Sciatic nerve (tissue), 2 donors: Measurements from ENCODE around the gene IRGQ. TPM values are rescaled to one million over a fixed set of nuclear protein-coding genes. Genes with fewer than 3 reads are reported as not detected.

Source experiments
- ATAC-seq: fragments of 200-7000 bp; cut with Tn5 transposase; one replicate; pipeline ENCODE4 v1.9.1; 2020; ENCODE audit warnings: mild to moderate bottlenecking, moderate library complexity
- DNase-seq: peaks from one replicate; pipeline ENCODE4 v3.0.0-alpha.2; 2020; ENCODE audit warnings: low spot score
- intact Hi-C: fragments of 100-400 bp; cut with DNase I; formaldehyde crosslinking; loops from one replicate; pipeline ENCODE4 v1.14.2; 2022
- total RNA-seq: library from RNA; stranded (reverse); fragmentation: NEBNext Ultra II Directional; extraction: Animal tissue kit (Norgen Biotek cat#: 25700); gene quantifications from one replicate; pipeline ENCODE4 v1.2.1, GENCODE V29; 2021
- donor health status: DM: no; HTN: no; CAD: no.
- donor health status: DM: no; HTN: no; CAD: no.

Gene IRGQ
- total RNA-seq, 1 donor from 2014 or later = 22.2 TPM

GRCh38 chr19:43584484-43584883 lies 11.4 kb downstream of the IRGQ start:
- ATAC-seq = no peak
- intact Hi-C loops = no loop called here
- no peak for DNase-seq

DNA sequence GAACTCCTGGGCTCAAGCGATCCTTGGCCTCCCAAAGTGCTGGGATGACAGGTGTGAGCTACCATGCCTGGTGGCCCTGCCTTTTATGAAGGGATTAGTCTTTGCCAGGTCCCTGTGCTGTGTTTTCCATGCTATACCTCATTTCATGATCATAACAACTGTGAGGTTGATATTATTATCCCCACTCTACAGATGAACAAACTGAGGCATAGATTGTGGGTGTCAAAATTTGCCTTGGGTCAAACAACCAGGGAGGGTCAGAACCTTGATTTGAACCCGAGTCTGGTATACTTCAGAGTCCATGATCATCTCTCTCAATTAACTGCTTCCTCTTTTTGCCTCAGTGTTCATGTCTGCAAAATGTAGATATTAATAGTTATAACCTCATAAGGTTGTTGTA lies 13.4 kb downstream of the IRGQ start:
- DNase-seq (no peak), ATAC-seq (no peak)
- intact Hi-C loops = no loop called here

GRCh38 chr19:43581467-43581866 lies 14.5 kb downstream of the IRGQ start:
- ATAC-seq = no peak
- DNase-seq = no peak
- intact Hi-C loops = no loop called here

GRCh38 chr19:43578787-43579186 lies 17.1 kb downstream of the IRGQ start:
- no peak for ATAC-seq
- intact Hi-C loops = no loop called here
- DNase-seq = no peak

GRCh38 chr19:43575955-43576878 lies 19.7 kb downstream of the IRGQ start:
- no peak for ATAC-seq
- DNase-seq = no peak
- intact Hi-C loops = no loop called here

DNA sequence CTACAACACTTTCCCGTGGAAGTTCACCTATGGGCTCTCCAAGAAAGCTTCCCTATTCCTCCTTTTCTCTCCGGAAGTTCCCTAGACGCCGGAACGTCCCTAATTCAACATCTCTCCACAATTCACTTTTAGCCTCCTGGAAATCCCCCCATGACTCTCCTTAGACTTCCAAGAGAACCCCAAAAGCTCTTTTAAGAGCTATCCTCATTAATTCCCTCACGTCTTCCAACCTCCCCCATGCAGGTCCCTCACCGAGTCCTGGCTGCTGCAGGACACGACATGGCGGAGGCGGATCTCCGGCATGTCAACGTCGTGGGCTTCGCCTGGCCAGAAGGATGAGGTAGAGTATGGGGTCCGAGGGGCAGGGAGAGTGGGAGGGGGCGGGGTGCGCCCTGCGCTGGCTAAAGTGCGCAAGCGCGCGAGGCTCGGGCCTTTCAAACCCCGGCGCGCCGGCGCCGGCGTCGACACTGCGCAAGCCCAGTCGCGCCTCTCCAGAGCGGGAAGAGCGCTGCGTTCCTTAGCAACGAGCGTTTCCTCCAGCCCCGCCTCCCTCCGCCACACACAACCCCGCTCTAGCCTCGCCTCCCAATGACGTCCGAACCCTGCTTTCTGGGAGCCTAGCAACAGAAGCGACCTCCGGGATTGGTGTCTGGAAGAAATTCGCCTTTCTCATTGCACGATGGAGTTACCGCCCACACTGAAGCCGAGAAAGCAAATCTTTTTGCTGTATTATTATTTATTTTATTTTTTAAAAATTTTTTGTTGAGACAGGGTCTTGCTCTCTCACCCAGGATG lies 20.6 kb downstream of the IRGQ start, which contains the start of the genes PINLYP and XRCC1:
TSS of gene PINLYP (plus strand) at position 646 of the 795 bp plus-strand sequence. CDS start 1,391 bp downstream, outside the sequence.
TSS of gene XRCC1 (minus strand) at position 372 of the 795 bp plus-strand sequence. CDS start at position 303, 69 bp downstream.
- peak; percentile 99 for ATAC-seq
- intact Hi-C loops = no loop called here
- peak; percentile 98 for DNase-seq

GRCh38 chr19:43574424-43575155 lies 21.3 kb downstream of the IRGQ start:
- DNase-seq = no peak
- ATAC-seq = no peak
- intact Hi-C loops = no loop called here

DNA sequence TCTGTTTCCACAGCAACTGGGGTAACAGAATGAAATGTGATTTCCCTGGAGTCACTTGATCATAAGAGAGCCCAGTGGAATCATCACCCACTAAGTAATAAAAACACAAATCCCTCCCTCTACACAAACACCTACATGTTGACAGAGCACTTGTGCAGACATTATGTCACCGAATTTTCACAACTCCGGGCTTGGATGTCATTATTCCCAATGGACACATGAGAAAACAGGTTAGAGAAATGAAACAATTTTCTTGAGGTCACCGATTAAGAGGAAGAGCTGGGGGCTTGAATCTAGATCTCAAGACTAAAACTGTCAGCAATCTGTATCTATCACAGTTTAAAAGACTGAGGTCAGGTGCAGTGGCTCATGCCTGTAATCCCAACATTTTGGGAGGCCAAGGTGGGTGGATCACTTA lies 23.8 kb downstream of the IRGQ start:
- intact Hi-C loops = no loop called here
- ATAC-seq (no peak), DNase-seq (no peak)

- no peak for ATAC-seq
- intact Hi-C loops = no loop called here
- DNase-seq = no peak
Measured at GRCh38 chr19:43570174-43570791, 25.7 kb downstream of the IRGQ start.

DNA sequence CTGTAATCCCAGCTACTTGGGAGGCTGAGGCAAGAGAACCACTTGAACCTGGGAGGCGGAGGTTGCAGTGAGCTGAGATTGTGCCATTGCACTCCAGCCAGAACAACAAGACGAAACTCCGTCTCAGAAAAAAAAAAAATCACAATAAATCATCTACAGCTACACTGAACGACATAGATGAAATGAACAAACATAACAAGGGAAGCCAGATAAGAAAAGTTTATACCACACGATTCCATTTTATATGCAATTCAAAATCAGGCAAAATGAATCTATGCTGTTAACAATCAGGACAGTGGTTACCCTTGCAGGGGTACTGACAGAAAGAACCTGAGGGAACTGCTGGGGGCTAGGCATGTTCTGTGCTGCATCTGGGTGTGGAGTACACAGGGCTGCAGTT lies 26.3 kb downstream of the IRGQ start:
- no peak for ATAC-seq
- intact Hi-C loops = no loop called here

GRCh38 chr19:43564800-43565199 lies 31.1 kb downstream of the IRGQ start:
- intact Hi-C loops = no loop called here
- DNase-seq = no peak
- no peak for ATAC-seq

More for the DNA sequence above, 26.3 kb downstream of the IRGQ start:
- DNase-seq = no peak

DNA sequence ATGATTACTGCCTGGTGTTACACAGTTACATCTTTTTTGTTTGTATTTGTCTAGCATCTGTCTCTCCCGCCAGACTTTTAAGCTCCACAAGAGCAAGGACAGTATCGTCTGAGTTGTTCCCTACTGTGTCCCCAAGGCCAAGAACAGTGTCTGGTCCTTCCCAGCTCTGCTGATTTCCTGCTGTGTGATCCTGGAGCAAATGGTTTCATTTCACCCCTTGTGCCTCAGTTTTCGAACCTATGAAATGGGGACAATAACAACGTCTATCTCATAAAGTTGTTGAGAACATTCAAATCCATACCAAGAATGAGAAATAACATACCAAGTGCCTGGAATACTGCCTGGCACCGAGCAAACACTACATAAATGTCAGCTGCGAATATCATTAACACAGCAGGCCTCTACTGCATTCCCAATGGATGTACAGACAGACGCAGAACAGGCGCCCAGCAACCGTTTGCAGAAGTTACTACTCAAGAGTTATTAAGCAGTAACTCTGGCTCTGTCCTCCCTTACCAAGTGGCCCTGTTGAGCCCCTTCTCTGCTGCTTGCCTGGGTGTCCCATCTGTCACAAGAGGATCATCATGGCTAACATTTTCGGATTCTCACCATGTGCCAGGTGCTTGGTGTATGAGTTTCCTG lies 32.0 kb downstream of the IRGQ start:
- ATAC-seq (no peak), DNase-seq (no peak)
- intact Hi-C loops = no loop called here

DNA sequence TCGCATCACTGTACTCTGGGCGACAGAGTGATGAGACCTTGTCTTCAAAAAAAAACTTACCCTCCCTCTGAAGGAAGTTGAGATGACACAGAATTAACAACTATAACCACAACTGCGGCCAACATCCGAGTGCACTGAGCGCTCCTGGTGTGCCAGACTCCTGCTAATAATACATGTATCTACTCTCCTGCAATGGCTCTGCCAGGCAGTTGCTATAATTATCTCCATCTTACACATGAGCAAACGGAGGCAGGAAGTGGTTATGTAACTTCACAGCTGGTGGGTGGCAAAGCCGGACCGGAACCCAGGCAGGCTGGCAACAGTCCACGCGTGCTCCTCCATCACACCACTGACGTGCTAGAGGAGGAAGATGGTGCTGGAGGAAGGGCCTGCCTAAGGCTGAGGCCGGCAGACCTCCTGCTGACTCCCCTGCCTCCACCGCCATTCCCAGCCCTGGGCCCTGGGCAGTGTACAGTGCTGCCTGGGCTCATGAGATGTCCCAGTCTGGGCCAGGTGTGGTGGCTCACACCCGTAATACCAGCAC lies 33.2 kb downstream of the IRGQ start:
- ATAC-seq (peak; percentile 88), DNase-seq (peak; percentile 83)
- intact Hi-C loops = no loop called here

DNA sequence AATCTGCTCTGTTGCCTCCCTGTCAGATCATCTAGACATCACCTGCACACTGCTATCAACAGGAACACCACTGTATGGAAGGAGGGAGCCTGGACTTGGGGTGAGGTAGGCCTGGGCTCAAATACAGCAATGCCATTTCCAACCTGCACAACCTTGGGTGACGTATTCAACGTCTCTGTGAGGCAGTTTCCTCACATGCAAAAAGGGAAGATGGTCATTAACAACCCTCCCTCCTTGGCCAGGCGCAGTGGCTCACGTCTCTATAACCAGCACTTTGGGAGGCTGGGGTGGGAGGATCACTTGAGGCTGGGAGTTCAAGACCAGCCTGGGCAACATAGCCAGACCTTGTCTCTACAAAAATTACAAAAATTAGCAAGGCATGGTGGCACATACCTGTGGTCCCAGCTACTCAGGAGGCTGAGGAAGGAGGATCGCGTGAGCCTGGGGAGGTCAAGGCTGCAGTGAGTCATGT lies 33.7 kb downstream of the IRGQ start:
- intact Hi-C loops = no loop called here
- ATAC-seq (no peak), DNase-seq (no peak)

DNA sequence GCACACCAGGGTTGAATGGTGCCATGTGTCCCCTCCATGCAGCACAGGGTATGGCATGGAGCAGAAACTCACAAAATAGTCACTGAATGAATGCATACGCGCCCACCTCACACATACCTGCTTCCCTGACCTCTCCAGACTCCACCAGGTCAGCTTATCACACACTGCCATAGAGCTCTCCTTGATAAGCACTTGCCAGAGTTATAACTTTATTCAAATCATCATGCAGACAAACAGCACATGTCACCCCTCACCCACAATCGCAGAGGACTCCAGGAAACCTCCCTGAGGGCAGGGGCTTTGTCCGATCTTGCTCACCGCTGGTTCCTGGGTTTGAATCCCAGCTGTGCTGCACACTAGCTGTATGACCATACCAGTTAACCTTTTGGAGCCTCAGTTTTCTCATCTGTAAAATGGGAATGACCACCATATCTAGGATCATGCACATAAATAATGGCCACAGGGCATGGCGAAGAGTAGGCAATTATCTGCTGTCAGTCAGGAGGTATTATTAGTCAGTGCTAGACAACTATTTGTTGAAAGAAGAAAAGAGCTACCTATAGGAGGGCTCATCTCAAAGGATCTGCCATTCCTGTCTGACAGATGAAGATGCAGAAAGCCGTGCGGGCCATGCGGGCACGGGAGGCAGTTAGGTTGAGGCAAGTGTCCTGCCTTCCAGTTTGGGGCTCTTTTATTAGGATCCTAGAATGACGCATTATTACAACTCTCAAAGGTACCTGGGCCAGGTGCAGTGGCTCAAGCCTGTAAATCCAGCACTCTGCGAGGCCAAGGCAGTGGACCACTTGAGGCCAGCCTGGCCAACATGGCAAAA lies 34.6 kb downstream of the IRGQ start:
- ATAC-seq (no peak), DNase-seq (no peak)
- intact Hi-C loops = no loop called here

DNA sequence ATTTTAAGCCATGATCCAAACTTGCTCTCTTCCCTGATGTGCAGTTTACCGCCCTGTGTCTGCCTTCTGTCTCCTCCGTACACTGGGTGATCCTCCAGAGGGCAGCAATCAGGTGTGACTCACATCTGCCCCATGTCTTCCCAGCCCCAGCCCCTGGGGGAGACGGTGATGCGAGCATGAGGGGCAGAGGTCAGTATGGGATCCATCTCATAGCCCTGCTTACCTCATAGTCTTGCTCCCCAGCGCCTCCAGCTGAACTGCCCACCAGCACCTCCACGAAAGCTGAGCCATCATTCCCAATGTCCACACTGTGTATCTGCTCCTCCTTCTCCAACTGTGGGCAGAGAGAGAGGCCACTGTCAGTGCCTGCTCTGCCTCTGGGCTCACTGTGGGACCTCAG lies 35.2 kb downstream of the IRGQ start:
- ATAC-seq (no peak), DNase-seq (no peak)
- intact Hi-C loops = no loop called here

DNA sequence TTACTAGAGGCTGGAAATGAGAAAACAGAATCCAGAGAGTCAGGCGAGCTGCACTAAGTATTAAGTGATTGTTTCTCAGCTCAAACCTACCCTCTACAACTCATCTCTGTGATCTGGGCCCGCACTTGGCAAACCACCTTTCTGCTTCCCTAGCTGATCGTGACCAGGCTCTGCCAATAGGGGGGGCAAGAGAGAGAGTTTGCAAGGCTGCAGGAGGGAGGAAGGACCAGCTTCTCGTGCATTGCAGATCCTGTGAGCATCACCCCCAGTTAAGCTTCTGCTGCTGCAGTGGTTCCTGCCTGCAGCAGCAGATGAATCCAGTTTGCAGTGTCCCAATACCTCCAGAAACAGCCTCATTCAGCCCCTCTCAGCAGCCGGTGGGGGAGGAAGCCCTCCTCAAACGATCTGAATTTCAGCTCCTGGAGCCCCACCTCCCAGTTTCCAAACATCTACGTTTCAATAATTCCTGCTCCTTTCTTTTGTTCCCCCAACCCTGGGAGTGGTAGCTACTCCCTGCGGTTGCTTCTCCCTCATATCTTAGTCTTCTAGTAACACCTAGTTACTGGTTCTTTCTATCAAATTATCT lies 40.7 kb downstream of the IRGQ start:
- intact Hi-C loops = no loop called here
- DNase-seq (peak; percentile 82), ATAC-seq (peak; percentile 64)
